ENCODE data around the gene DNAAF8. TPM values are rescaled to one million over a fixed set of nuclear protein-coding genes. Genes with fewer than 3 reads are reported as not detected.

DNAAF8 gene
- total and polyA plus RNA-seq, 2 experiments from 2014 or later, result 0.07 to 0.77 TPM

DNA sequence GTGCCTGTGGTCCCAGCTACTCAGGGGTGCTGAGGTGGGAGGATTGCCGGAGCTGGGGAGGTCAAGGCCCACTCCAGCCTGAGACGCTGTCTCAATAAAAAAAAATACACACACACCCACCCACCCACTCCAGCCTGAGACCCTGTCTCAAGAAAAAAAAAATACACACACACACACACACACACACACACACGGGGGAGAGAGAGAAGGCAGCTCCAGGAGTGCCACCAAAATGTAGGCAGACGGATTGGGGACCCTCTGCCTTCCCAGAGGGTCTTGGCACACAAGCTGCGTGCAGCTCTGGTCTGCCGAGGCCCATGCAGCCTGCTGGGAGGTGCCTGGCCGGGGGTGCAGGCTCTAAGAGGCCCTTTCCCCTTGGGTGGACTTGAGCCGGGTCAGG is 46.9 kb upstream of the DNAAF8 start:
- TF ChIP-seq, protein P1, sequence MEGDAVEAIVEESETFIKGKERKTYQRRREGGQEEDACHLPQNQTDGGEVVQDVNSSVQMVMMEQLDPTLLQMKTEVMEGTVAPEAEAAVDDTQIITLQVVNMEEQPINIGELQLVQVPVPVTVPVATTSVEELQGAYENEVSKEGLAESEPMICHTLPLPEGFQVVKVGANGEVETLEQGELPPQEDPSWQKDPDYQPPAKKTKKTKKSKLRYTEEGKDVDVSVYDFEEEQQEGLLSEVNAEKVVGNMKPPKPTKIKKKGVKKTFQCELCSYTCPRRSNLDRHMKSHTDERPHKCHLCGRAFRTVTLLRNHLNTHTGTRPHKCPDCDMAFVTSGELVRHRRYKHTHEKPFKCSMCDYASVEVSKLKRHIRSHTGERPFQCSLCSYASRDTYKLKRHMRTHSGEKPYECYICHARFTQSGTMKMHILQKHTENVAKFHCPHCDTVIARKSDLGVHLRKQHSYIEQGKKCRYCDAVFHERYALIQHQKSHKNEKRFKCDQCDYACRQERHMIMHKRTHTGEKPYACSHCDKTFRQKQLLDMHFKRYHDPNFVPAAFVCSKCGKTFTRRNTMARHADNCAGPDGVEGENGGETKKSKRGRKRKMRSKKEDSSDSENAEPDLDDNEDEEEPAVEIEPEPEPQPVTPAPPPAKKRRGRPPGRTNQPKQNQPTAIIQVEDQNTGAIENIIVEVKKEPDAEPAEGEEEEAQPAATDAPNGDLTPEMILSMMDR (IDR thresholded peaks at IDR 0.05; ENCODE audit: low read depth, low read length), result no peak
- Histone ChIP-seq H3K9me3 (ENCODE audit: low read depth) (no peaks in the 10 kb centered on the region), H3K27ac (no peak overlapping the region), H3K36me3 (peaks cover 6% of the 10 kb centered on the region), H3K27me3 (no peaks in the 10 kb centered on the region), H3K4me3 (no peak overlapping the region), H3K4me1 (ENCODE audit: low read depth) (no peaks in the 10 kb centered on the region)
- no peak for DNase-seq (ENCODE audit: low read depth in 1 of 2, low spot score in 1 of 2)

- H3K9me3 ChIP-seq (ENCODE audit: low read depth), result no peaks in the 10 kb centered on the region
- H3K4me3 ChIP-seq, result no peak overlapping the region
- H3K36me3 ChIP-seq, result peaks cover 6% of the 10 kb centered on the region
- no peak for DNase-seq (ENCODE audit: low read depth in 1 of 2, low spot score in 1 of 2)
- TF ChIP-seq, protein P1 (IDR thresholded peaks at IDR 0.05; ENCODE audit: low read depth, low read length), result no peak
- no peaks in the 10 kb centered on the region for H3K27me3 ChIP-seq
- H3K4me1 ChIP-seq (ENCODE audit: low read depth), result peaks cover 4% of the 10 kb centered on the region
- no peak overlapping the region for H3K27ac ChIP-seq
These were observed 46.2 kb upstream of the DNAAF8 start for GRCh38 chr16:4687946-4688673.

GRCh38 chr16:4688674-4689045 is 45.7 kb upstream of the DNAAF8 start:
- Histone ChIP-seq H3K4me1 (ENCODE audit: low read depth) (peaks cover 4% of the 10 kb centered on the region), H3K9me3 (ENCODE audit: low read depth) (no peaks in the 10 kb centered on the region), H3K27me3 (no peaks in the 10 kb centered on the region), H3K27ac (no peak overlapping the region), H3K4me3 (no peak overlapping the region), H3K36me3 (peaks cover 6% of the 10 kb centered on the region)
- TF ChIP-seq, protein P1 (IDR thresholded peaks at IDR 0.05; ENCODE audit: low read depth, low read length), result no peak
- DNase-seq (ENCODE audit: low read depth in 1 of 2, low spot score in 1 of 2), result no peak

- no peak overlapping the region for H3K4me3 ChIP-seq
- TF ChIP-seq, protein P1 (IDR thresholded peaks at IDR 0.05; ENCODE audit: low read depth, low read length), result no peak
- H3K4me1 ChIP-seq (ENCODE audit: low read depth), result peaks cover 4% of the 10 kb centered on the region
- peaks cover 3% of the 10 kb centered on the region for H3K36me3 ChIP-seq
- DNase-seq (ENCODE audit: low read depth in 1 of 2, low spot score in 1 of 2), result no peak
- H3K27me3 ChIP-seq, result no peaks in the 10 kb centered on the region
- H3K27ac ChIP-seq, result no peak overlapping the region
- no peaks in the 10 kb centered on the region for H3K9me3 ChIP-seq (ENCODE audit: low read depth)
These were observed 45.2 kb upstream of the DNAAF8 start for GRCh38 chr16:4689091-4689671.

DNA sequence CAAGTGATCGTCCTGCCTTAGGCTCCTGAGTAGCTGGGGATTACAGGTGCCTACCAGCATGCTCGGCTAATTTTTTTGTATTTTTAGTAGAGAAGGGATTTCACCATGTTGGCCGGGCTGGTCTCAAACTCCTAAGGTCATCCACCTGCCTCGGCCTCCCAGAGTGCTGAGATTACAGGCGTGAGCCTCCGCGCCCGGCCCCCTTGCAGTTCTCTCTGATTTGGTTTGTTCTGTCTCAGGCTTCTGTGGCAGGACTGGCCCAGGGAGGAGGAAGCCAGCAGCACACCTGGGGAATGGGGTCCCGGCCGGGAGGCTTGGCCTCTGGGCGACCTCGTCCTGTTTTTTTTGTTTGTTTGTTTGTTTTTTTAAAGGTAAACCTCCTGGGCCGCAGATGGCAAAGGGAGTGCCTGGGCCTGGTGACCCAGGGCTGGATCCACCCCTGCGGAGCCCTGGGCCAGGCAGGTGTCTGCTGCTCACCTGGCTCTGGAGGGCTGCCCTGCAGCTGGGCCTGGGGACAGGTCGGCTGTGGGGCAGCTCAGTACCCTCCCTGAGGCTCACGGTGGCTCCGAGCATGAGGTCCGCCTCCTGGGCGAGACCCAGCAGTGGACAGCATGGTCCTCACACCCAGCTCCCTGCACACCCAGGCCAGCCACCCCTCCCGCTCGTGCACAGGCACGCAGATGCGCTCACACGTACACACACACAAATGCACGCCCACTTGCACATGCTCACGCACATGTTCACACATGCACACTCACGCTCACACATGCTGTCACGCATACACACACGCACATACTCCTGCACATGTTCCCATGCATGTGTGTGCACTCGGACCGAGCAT is 44.3 kb upstream of the DNAAF8 start:
- no peak for DNase-seq (ENCODE audit: low read depth in 1 of 2, low spot score in 1 of 2)
- TF ChIP-seq, protein P1 (IDR thresholded peaks at IDR 0.05; ENCODE audit: low read depth, low read length), result no peak
- no peaks in the 10 kb centered on the region for H3K27me3 ChIP-seq
- peaks cover 4% of the 10 kb centered on the region for H3K4me1 ChIP-seq (ENCODE audit: low read depth)
- no peak overlapping the region for H3K4me3 ChIP-seq
- H3K27ac ChIP-seq, result no peak overlapping the region
- peaks cover 3% of the 10 kb centered on the region for H3K36me3 ChIP-seq
- no peaks in the 10 kb centered on the region for H3K9me3 ChIP-seq (ENCODE audit: low read depth)
